Thyroid gland (tissue), 4 donors: ENCODE results near the gene FBXO3. TPM values are rescaled to one million over a fixed set of nuclear protein-coding genes. Genes with fewer than 3 reads are reported as not detected.
A peak's percentile ranks its signal among the peaks of the same experiment; 100 is the strongest.

ENCODE experiments used
- DNase-seq, 2 donors: peaks; one replicate each; pipeline ENCODE4 v3.0.0-alpha.2; 2019
- H3K27ac ChIP-seq, 3 donors: fragments of 200-600 bp; sonication (generic); 1 replicate in 2 of 3; 2 replicates in 1 of 3; pipeline ENCODE4 v1.5.1; 2016 to 2019; ENCODE audit warnings: mild to moderate bottlenecking in 1 of 3, moderate library complexity in 1 of 3
- H3K27me3 ChIP-seq: fragments of 200-600 bp; sonication (generic); one replicate; pipeline ENCODE4 v1.5.1; 2019
- H3K36me3 ChIP-seq, 2 donors: fragments of 200-600 bp; sonication (generic); one replicate each; pipeline ENCODE4 v1.5.1; 2016 to 2019
- H3K4me1 ChIP-seq, 2 donors: fragments of 200-600 bp; sonication (generic); one replicate each; pipeline ENCODE4 v1.5.1; 2017 to 2019
- H3K4me3 ChIP-seq, 3 donors: fragments of 200-600 bp; sonication (generic); replicated peaks in 1 of 3; 1 replicate in 2 of 3; 2 replicates in 1 of 3; pipeline ENCODE4 v1.5.1; 2016; ENCODE audit warnings: mild to moderate bottlenecking in 1 of 3
- H3K9me3 ChIP-seq: fragments of 200-600 bp; sonication (generic); one replicate; pipeline ENCODE4 v1.5.1; 2017
- CTCF ChIP-seq, 6 experiments: fragments of 200-600 bp in 3 of 6; fragments of 450-650 bp in 3 of 6; sonication (generic) in 3 of 6; IDR thresholded peaks; one replicate each; pipeline ENCODE4 v1.5.1; 2016 to 2019; ENCODE audit warnings: antibody characterized with exemption in 6 of 6, mild to moderate bottlenecking in 2 of 6, inconsistent platforms in 1 of 6, moderate library complexity in 1 of 6
- POLR2A ChIP-seq, 2 donors: fragments of 450-650 bp; IDR thresholded peaks; one replicate each; pipeline ENCODE4 v1.6.1; 2017; ENCODE audit warnings: antibody characterized with exemption in 2 of 2, mild to moderate bottlenecking in 2 of 2, moderate library complexity in 1 of 2
- WGBS, 2 donors: methylation state at CpG; one replicate each; pipeline ENCODE4 v1.1.5; 2017; 5-methylcytosine and 5-hydroxymethylcytosine counted together
- intact Hi-C: fragments of 100-400 bp; cut with DNase I; formaldehyde crosslinking; loops from one replicate; pipeline ENCODE4 v1.15.1; 2023
- total RNA-seq, 4 donors: library from RNA; depleted of rRNA; stranded (reverse); fragments of >200 nt; gene quantifications; one replicate each; pipeline ENCODE4 v1.2.3, GENCODE V29; 2016

FBXO3 gene
- total RNA-seq, 4 donors from 2014 or later: 55.8 to 82.0 (median 57.7) TPM

- H3K4me3 ChIP-seq: no peak overlapping the region
- no peak for DNase-seq
- no peaks in the 10 kb centered on the region for H3K27me3 ChIP-seq
- no peak overlapping the region for H3K27ac ChIP-seq
- no peaks in the 10 kb centered on the region for H3K36me3 ChIP-seq
- no peaks in the 10 kb centered on the region for H3K9me3 ChIP-seq
- H3K4me1 ChIP-seq: no peaks in the 10 kb centered on the region
- WGBS, 2 donors: 85 to 86% methylated on average over 3 of the region's 3 CpGs
- TF ChIP-seq CTCF (IDR thresholded peaks at IDR 0.05) (peak in 4 of 6 experiments; percentile 35 to 52 (median 42)), POLR2A (IDR thresholded peaks at IDR 0.05) (no peak)
- intact Hi-C loops: no loop called here
Observed at GRCh38 chr11:33742249-33742851, 32.0 kb downstream of the FBXO3 start.

- TF ChIP-seq POLR2A (IDR thresholded peaks at IDR 0.05) (no peak), CTCF (IDR thresholded peaks at IDR 0.05) (no peak)
- DNase-seq: no peak
- 94 to 95% methylated on average over 7 of the region's 7 CpGs for WGBS, 2 donors
- no peak overlapping the region for H3K27ac ChIP-seq
- no peaks in the 10 kb centered on the region for H3K27me3 ChIP-seq
- H3K4me3 ChIP-seq: no peak overlapping the region
- intact Hi-C loops: no loop called here
- no peaks in the 10 kb centered on the region for H3K9me3 ChIP-seq
- no peaks in the 10 kb centered on the region for H3K36me3 ChIP-seq
- H3K4me1 ChIP-seq: peaks cover 2 to 4% of the 10 kb centered on the region in 2 donors
Observed at GRCh38 chr11:33741806-33742205, 32.5 kb downstream of the FBXO3 start.

GRCh38 chr11:33737362-33737821, 36.9 kb downstream of the FBXO3 start:
- 70 to 73% methylated on average over 3 of the region's 3 CpGs for WGBS, 2 donors
- Histone ChIP-seq H3K9me3 (no peaks in the 10 kb centered on the region), H3K4me3 (no peak overlapping the region), H3K27ac (peak overlapping the region in 1 of 3 donors; percentile 97), H3K4me1 (peaks cover 18 to 23% of the 10 kb centered on the region in 2 donors), H3K36me3 (no peaks in the 10 kb centered on the region), H3K27me3 (no peaks in the 10 kb centered on the region)
- DNase-seq: no peak
- intact Hi-C loops: no loop called here
- TF ChIP-seq CTCF (IDR thresholded peaks at IDR 0.05): no peak
- TF ChIP-seq POLR2A (IDR thresholded peaks at IDR 0.05): no peak

GRCh38 chr11:33736148-33736812, 38.0 kb downstream of the FBXO3 start, which contains the start of gene CD59:
CD59 (minus strand) TSS chr11:33736423; CDS start chr11:33722445, 13,978 bp downstream.
- WGBS, 2 donors: 4% methylated on average over 13 to 14 of the region's 48 CpGs
- intact Hi-C loops: no loop called here

More at GRCh38 chr11:33736148-33736812, 38.0 kb downstream of the FBXO3 start, which contains the start of gene CD59:
- H3K4me3 ChIP-seq: peak within 1 kb of the TSS; percentile 51 to 89 (median 66)
- H3K27ac ChIP-seq: peak within 1 kb of the TSS; percentile 91 to 97 (median 97)
- no peak for TF ChIP-seq CTCF (IDR thresholded peaks at IDR 0.05)
- peak; percentile 79 to 98 for TF ChIP-seq POLR2A (IDR thresholded peaks at IDR 0.05)
- H3K4me1 ChIP-seq: peaks cover 22 to 28% of the 10 kb centered on the region in 2 donors
- no peaks in the 10 kb centered on the region for H3K27me3 ChIP-seq
- H3K36me3 ChIP-seq: no peaks in the 10 kb centered on the region
- peak; percentile 98 to 99 for DNase-seq
- H3K9me3 ChIP-seq: no peaks in the 10 kb centered on the region
